MCF 10A (cell line): ENCODE results near the gene AHCY. TPM values are rescaled to one million over a fixed set of nuclear protein-coding genes. Genes with fewer than 3 reads are reported as not detected.

ENCODE experiments used
- BruUV-seq: library from RNA; stranded (reverse); fragments of 400-500 nt; replicated peaks from 2 replicates; lab custom pipeline; 2021; lab: Mats Ljungman, UMichigan
- CTCF ChIA-PET: fragments of 300-600 bp; sonication (Branson Sonifier 250); formaldehyde crosslinking; extraction: SDS; loops from one replicate; lab custom pipeline; 2021; ENCODE audit warnings: antibody characterized with exemption, inconsistent platforms; lab: Yijun Ruan, JAX
- POLR2A ChIA-PET: fragments of 300-600, 350-650 bp; sonication (Branson Sonifier 250); formaldehyde crosslinking; extraction: SDS; loops from one replicate; lab custom pipeline; 2020; ENCODE audit warnings: antibody characterized with exemption, inconsistent platforms; lab: Yijun Ruan, JAX
- DNase-seq: peaks from one replicate; pipeline ENCODE4 v3.0.0-alpha.2; 2018; ENCODE audit not compliant: unreplicated experiment
- H3K27ac Mint-ChIP-seq: one replicate; pipeline ENCODE4 v1.8.0; 2022; ENCODE audit warnings: mild to moderate bottlenecking, low read depth, mixed read lengths; ENCODE audit not compliant: unreplicated experiment
- H3K27me3 Mint-ChIP-seq: one replicate; pipeline ENCODE4 v1.8.0; 2022; ENCODE audit warnings: mixed read lengths; ENCODE audit not compliant: insufficient read depth, unreplicated experiment
- H3K36me3 Mint-ChIP-seq: one replicate; pipeline ENCODE4 v1.8.0; 2022; ENCODE audit warnings: mild to moderate bottlenecking, moderate library complexity, mixed read lengths; ENCODE audit not compliant: insufficient read depth, unreplicated experiment
- H3K4me1 Mint-ChIP-seq: one replicate; pipeline ENCODE4 v1.8.0; 2022; ENCODE audit warnings: mixed read lengths; ENCODE audit not compliant: insufficient read depth, unreplicated experiment
- H3K4me3 Mint-ChIP-seq: one replicate; pipeline ENCODE4 v1.8.0; 2022; ENCODE audit warnings: mild to moderate bottlenecking, moderate library complexity, mixed read lengths; ENCODE audit not compliant: unreplicated experiment
- H3K9me3 Mint-ChIP-seq: one replicate; pipeline ENCODE4 v1.8.0; 2022; ENCODE audit warnings: mixed read lengths; ENCODE audit not compliant: unreplicated experiment
- CTCF ChIP-seq: fragments of 200-600 bp; IDR thresholded peaks from one replicate; pipeline ENCODE4 v1.8.0; 2022; ENCODE audit warnings: antibody characterized with exemption, mild to moderate bottlenecking; ENCODE audit not compliant: unreplicated experiment
- intact Hi-C: fragments of 100-400 bp; cut with micrococcal nuclease; formaldehyde crosslinking; loops from 2 replicates; pipeline ENCODE4 v1.14.1; 2022
- total RNA-seq: library from RNA; stranded (reverse); gene quantifications from 2 replicates; pipeline ENCODE4 v1.2.3, GENCODE V29; 2022

The AHCY gene
- total RNA-seq, 1 experiment from 2014 or later: 175 TPM

- Mint-ChIP-seq H3K27me3 (no peaks in the 10 kb centered on the region), H3K36me3 (peaks cover 3% of the 10 kb centered on the region), H3K4me1 (peaks cover 35% of the 10 kb centered on the region), H3K27ac (no peak overlapping the region), H3K9me3 (no peaks in the 10 kb centered on the region), H3K4me3 (no peak overlapping the region)
- POLR2A ChIA-PET: interaction anchor here (0.7 to 3.9 kb wide), 8 partner anchors 9 to 810 kb away, joined by 3 to 64 read pairs (median 8); partner anchors contain the start of genes AHCY, DYNLRB1 and ITCH
- CTCF ChIA-PET: interaction anchor here (0.6 to 5.7 kb wide), 49 partner anchors 9 to 870 kb away, joined by 3 to 58 read pairs (median 12); partner anchors contain the start of genes AHCY, DYNLRB1 and ITCH
- DNase-seq: no peak
- no peak for TF ChIP-seq CTCF
- no TSS peak for BruUV-seq
- intact Hi-C loops: loop anchor here (1.0 to 5.0 kb wide), 7 partner anchors 51 to 457 kb away; partner anchors contain the start of gene ITCH
Observed at GRCh38 chr20:34311118-34312023, 8.2 kb upstream of the AHCY start.

GRCh38 chr20:34310481-34311117, 7.4 kb upstream of the AHCY start:
- BruUV-seq: no TSS peak
- no peak for DNase-seq
- no peaks in the 10 kb centered on the region for H3K9me3 Mint-ChIP-seq
- peaks cover 28% of the 10 kb centered on the region for H3K4me1 Mint-ChIP-seq
- intact Hi-C loops: loop anchor here (5.0 kb wide), 2 partner anchors 52 to 397 kb away; partner anchors contain the start of gene ITCH
- ChIA-PET CTCF (interaction anchor here (0.6 to 5.7 kb wide), 16 partner anchors 8 to 271 kb away, joined by 3 to 48 read pairs (median 4); partner anchors contain the start of genes AHCY, DYNLRB1 and ITCH), POLR2A (interaction anchor here (0.7 to 0.9 kb wide), 2 partner anchors 215 to 809 kb away, joined by 3 read pairs; no protein-coding TSS in a partner anchor)
- H3K27ac Mint-ChIP-seq: no peak overlapping the region
- H3K36me3 Mint-ChIP-seq: no peaks in the 10 kb centered on the region
- TF ChIP-seq CTCF: no peak
- H3K4me3 Mint-ChIP-seq: no peak overlapping the region
- H3K27me3 Mint-ChIP-seq: no peaks in the 10 kb centered on the region

GRCh38 chr20:34309691-34310090, 6.5 kb upstream of the AHCY start:
- ChIA-PET CTCF (interaction anchor here (0.7 to 5.7 kb wide), 4 partner anchors 26 to 205 kb away, joined by 3 to 48 read pairs (median 6); no protein-coding TSS in a partner anchor), POLR2A (interaction anchor here (0.6 to 1.3 kb wide), 3 partner anchors 26 to 91 kb away, joined by 3 to 4 read pairs (median 3); no protein-coding TSS in a partner anchor)
- Mint-ChIP-seq H3K27me3 (no peaks in the 10 kb centered on the region), H3K36me3 (no peaks in the 10 kb centered on the region), H3K4me3 (no peak overlapping the region), H3K4me1 (peaks cover 21% of the 10 kb centered on the region), H3K9me3 (no peaks in the 10 kb centered on the region), H3K27ac (no peak overlapping the region)
- BruUV-seq: no TSS peak
- no peak for TF ChIP-seq CTCF
- DNase-seq: no peak
- intact Hi-C loops: loop anchor here (5.0 kb wide), 2 partner anchors 53 to 398 kb away; partner anchors contain the start of gene ITCH
